ENCODE measurements around the gene SLC31A1.

SLC31A1 gene

GRCh38 chr9:113269871-113270270, 48.5 kb downstream of the SLC31A1 start:
- no peak for TF ChIP-seq CTCF (IDR thresholded peaks at IDR 0.05; ENCODE audit: insufficient read depth, low read length, poor library complexity, severe bottlenecking)
- H3K27me3 ChIP-seq (replicated peaks; ENCODE audit: control insufficient read depth, insufficient read depth, low read length), result no peaks in the 10 kb centered on the region
- H3K36me3 ChIP-seq (ENCODE audit: control insufficient read depth, insufficient read depth, low read length), result peaks cover 11% of the 10 kb centered on the region
- no peak overlapping the region for H3K4me3 ChIP-seq (replicated peaks; ENCODE audit: low read depth, low read length)
- no peak for DNase-seq (ENCODE audit: extremely low read depth, insufficient read length)

GRCh38 chr9:113274474-113275156, 53.3 kb downstream of the SLC31A1 start:
- DNase-seq (ENCODE audit: extremely low read depth, insufficient read length), result peak; percentile 30
- Histone ChIP-seq H3K36me3 (ENCODE audit: control insufficient read depth, insufficient read depth, low read length) (peaks cover 15% of the 10 kb centered on the region), H3K4me3 (replicated peaks; ENCODE audit: low read depth, low read length) (peak overlapping the region; percentile 76), H3K27me3 (replicated peaks; ENCODE audit: control insufficient read depth, insufficient read depth, low read length) (no peaks in the 10 kb centered on the region)
- TF ChIP-seq CTCF (IDR thresholded peaks at IDR 0.05; ENCODE audit: insufficient read depth, low read length, poor library complexity, severe bottlenecking), result peak; percentile 60

DNA sequence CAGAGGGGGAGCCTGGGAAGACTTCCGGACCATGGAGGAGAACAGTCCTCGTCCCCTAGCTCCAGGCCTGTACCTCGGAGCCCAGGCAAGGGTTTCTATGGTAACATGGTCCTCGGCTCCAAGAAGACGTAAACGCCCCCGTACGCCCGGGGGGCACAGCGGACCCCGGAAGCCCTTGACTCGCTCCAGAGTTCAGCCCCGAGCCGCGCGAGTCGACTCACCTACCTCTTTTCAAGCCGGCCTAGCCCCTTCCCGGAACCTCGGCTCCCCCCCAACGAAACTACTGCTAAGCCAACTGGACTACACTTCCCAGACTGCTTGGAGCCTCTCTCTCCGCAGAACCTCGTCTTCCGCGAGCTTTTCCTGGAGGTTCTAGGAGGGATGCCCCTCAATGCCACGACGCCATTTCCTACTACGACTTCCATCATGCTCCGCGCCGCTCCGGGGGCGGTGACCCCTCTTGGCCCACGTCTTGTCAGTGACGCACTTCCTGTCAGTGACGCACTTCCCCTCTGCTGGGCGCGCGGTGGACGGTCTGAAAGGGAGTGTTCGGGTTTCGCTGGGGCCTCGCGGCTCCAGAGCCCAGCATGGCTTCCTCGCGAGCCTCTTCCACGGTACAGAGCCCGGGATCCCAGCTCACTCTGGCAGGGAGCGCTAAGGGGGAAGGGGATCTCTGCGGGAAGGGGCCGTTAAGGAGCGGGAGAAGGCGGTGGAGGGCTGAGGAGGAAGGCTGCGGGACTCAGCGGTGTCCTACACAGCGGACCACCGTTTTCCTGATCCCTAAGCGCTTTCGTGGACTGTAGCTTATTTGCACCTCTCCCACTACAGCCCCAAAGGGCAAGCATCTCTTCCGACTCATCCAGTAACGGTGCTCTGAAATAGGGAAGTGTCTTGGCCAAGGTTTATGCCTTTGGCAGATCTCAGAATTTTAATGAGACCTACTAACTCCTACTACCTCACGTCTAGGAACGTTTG, 54.1 kb downstream of the SLC31A1 start, which contains the start of the genes CDC26 and PRPF4:
Gene CDC26, minus strand, starts transcription at position 416 of the 975 bp plus-strand sequence. CDS start 3,065 bp downstream, outside the sequence.
Gene PRPF4, plus strand, starts transcription at position 502 of the 975 bp plus-strand sequence. Its CDS starts 86 bp downstream, at position 588.
- Histone ChIP-seq H3K4me3 (replicated peaks; ENCODE audit: low read depth, low read length) (peak within 1 kb of the TSS; percentile 76), H3K36me3 (ENCODE audit: control insufficient read depth, insufficient read depth, low read length) (peaks cover 16% of the 10 kb centered on the region), H3K27me3 (replicated peaks; ENCODE audit: control insufficient read depth, insufficient read depth, low read length) (no peaks in the 10 kb centered on the region)
- no peak for TF ChIP-seq CTCF (IDR thresholded peaks at IDR 0.05; ENCODE audit: insufficient read depth, low read length, poor library complexity, severe bottlenecking)
- peak; percentile 95 for DNase-seq (ENCODE audit: extremely low read depth, insufficient read length)

DNA sequence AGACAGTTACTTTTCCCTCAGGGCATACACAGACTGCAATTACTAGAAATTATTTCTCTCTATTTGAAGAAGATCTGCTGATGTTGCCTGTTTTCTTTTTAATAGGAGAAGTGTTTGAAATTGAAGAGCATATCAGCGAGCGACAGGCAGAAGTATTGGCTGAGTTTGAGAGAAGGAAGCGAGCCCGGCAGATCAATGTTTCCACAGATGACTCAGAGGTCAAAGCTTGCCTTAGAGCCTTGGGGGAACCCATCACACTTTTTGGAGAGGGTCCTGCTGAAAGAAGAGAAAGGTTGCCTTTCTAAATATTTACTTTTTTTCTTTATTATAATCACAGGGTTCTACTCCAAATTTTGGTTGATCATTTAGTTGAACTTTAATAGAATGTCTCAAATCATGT, 57.5 kb downstream of the SLC31A1 start:
- no peak for DNase-seq (ENCODE audit: extremely low read depth, insufficient read length)
- no peak for TF ChIP-seq CTCF (IDR thresholded peaks at IDR 0.05; ENCODE audit: insufficient read depth, low read length, poor library complexity, severe bottlenecking)
- Histone ChIP-seq H3K27me3 (replicated peaks; ENCODE audit: control insufficient read depth, insufficient read depth, low read length) (no peaks in the 10 kb centered on the region), H3K36me3 (ENCODE audit: control insufficient read depth, insufficient read depth, low read length) (peaks cover 13% of the 10 kb centered on the region), H3K4me3 (replicated peaks; ENCODE audit: low read depth, low read length) (no peak overlapping the region)

GRCh38 chr9:113281356-113281755, 60.0 kb downstream of the SLC31A1 start:
- Histone ChIP-seq H3K27me3 (replicated peaks; ENCODE audit: control insufficient read depth, insufficient read depth, low read length) (no peaks in the 10 kb centered on the region), H3K4me3 (replicated peaks; ENCODE audit: low read depth, low read length) (no peak overlapping the region), H3K36me3 (ENCODE audit: control insufficient read depth, insufficient read depth, low read length) (peaks cover 21% of the 10 kb centered on the region)
- DNase-seq (ENCODE audit: extremely low read depth, insufficient read length), result no peak
- TF ChIP-seq CTCF (IDR thresholded peaks at IDR 0.05; ENCODE audit: insufficient read depth, low read length, poor library complexity, severe bottlenecking), result no peak

All from GM06990 (cell line).